WERI-Rb-1 (cell line): Measurements from ENCODE around the gene ELAVL1.

Experiments
- DNase-seq: peaks from one replicate; pipeline ENCODE4 v3.0.0-alpha.2; 2020
- H3K27ac ChIP-seq: fragments of 250-450 bp; sonication (Bioruptor Pico); 2 replicates; pipeline ENCODE4 v1.5.1; 2020; ENCODE audit warnings: mild to moderate bottlenecking, moderate library complexity
- H3K27me3 ChIP-seq: fragments of 250-450 bp; sonication (Bioruptor Pico); 2 replicates; pipeline ENCODE4 v1.5.1; 2021; ENCODE audit warnings: mild to moderate bottlenecking, low read depth, moderate library complexity; ENCODE audit not compliant: insufficient read depth, severe bottlenecking
- H3K36me3 ChIP-seq: fragments of 250-450 bp; sonication (Bioruptor Pico); 2 replicates; pipeline ENCODE4 v1.5.1; 2020; ENCODE audit warnings: mild to moderate bottlenecking, moderate library complexity
- H3K4me3 ChIP-seq: 2 replicates; pipeline ENCODE4 v1.5.1; 2011; ENCODE audit warnings: low read depth, mild to moderate bottlenecking, control low read depth, low read length
- H3K9me3 ChIP-seq: fragments of 250-450 bp; sonication (Bioruptor Pico); 2 replicates; pipeline ENCODE4 v1.5.1; 2021; ENCODE audit warnings: mild to moderate bottlenecking, moderate library complexity; ENCODE audit not compliant: severe bottlenecking
- CTCF ChIP-seq: IDR thresholded peaks from 2 replicates; pipeline ENCODE4 v1.5.1; 2011; ENCODE audit warnings: low read depth, mild to moderate bottlenecking, control low read depth, inconsistent platforms, low read length

Gene ELAVL1

DNA sequence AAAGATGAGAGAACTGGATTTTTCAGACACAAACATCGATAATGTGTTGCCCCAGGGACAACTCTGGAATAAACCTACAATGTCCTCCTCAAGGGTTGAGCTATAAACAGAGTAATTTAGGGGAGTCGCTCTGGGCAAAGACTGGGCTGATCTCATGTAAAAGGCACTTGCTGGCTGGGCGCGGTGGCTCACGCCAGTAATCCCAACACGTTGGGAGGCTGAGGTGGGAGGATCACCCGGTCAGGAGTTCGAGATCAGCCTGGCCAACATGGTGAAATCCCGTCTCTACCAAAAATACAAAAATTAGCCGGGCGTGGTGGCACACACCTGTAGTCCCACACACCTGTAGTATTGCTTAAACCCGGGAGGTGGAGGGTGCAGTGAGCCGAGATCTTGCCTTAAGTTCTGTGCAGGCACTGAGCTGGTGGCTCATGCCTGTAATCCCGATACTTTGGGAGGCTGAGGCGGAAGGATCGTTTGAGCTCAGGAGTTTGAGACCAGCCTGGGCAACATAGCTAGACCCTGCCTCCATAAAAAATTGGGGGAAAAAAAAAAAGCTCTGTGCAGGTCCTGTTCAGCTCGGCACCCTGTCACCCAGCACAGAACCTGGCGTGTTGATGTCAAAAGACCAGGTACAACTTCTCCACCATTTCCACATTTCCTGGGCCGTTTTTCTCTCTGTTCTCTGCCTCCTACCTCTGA, 63.4 kb downstream of the ELAVL1 start:
- Histone ChIP-seq H3K36me3 (peaks cover 48% of the 10 kb centered on the region), H3K27ac (no peak overlapping the region), H3K9me3 (no peaks in the 10 kb centered on the region), H3K27me3 (no peaks in the 10 kb centered on the region), H3K4me3 (no peak overlapping the region)
- TF ChIP-seq CTCF = no peak
- DNase-seq = no peak

- H3K27ac ChIP-seq = no peak overlapping the region
- DNase-seq = no peak
- no peaks in the 10 kb centered on the region for H3K27me3 ChIP-seq
- no peak overlapping the region for H3K4me3 ChIP-seq
- H3K9me3 ChIP-seq = no peaks in the 10 kb centered on the region
- TF ChIP-seq CTCF = no peak
- peaks cover 60% of the 10 kb centered on the region for H3K36me3 ChIP-seq
These were observed 64.6 kb downstream of the ELAVL1 start for GRCh38 chr19:7940841-7941240.

GRCh38 chr19:7934766-7935165, 70.7 kb downstream of the ELAVL1 start:
- Histone ChIP-seq H3K27ac (no peak overlapping the region), H3K9me3 (no peaks in the 10 kb centered on the region), H3K36me3 (peaks cover 82% of the 10 kb centered on the region), H3K4me3 (no peak overlapping the region), H3K27me3 (no peaks in the 10 kb centered on the region)
- TF ChIP-seq CTCF = no peak
- no peak for DNase-seq

GRCh38 chr19:7933828-7934725, 71.4 kb downstream of the ELAVL1 start:
- no peaks in the 10 kb centered on the region for H3K9me3 ChIP-seq
- TF ChIP-seq CTCF = no peak
- peaks cover 79% of the 10 kb centered on the region for H3K36me3 ChIP-seq
- no peaks in the 10 kb centered on the region for H3K27me3 ChIP-seq
- H3K4me3 ChIP-seq = no peak overlapping the region
- no peak for DNase-seq
- H3K27ac ChIP-seq = no peak overlapping the region

GRCh38 chr19:7933411-7933810, 72.0 kb downstream of the ELAVL1 start:
- no peaks in the 10 kb centered on the region for H3K27me3 ChIP-seq
- H3K4me3 ChIP-seq = no peak overlapping the region
- no peak overlapping the region for H3K27ac ChIP-seq
- no peaks in the 10 kb centered on the region for H3K9me3 ChIP-seq
- TF ChIP-seq CTCF = peak; percentile 65
- no peak for DNase-seq
- peaks cover 72% of the 10 kb centered on the region for H3K36me3 ChIP-seq
